Left forelimb (tissue), 1 donor: ENCODE measurements around the gene PRAMEF2.
"Not testable (repeated sequence)": the region's sequence is repeated elsewhere in the genome, so short reads cannot be mapped to it uniquely, and the experiment has no call there.

Experiments used
- DNase-seq: peaks from one replicate; pipeline ENCODE4 v3.0.0-alpha.2; 2018; ENCODE audit warnings: low spot score

PRAMEF2 gene

GRCh38 chr1:12856786-12857185 lies at the start of gene PRAMEF2:
Gene PRAMEF2, plus strand, starts transcription at chr1:12857086. Its CDS starts 1,924 bp downstream, at chr1:12859010.
- not testable (repeated sequence) for DNase-seq

GRCh38 chr1:12809933-12810332 lies 47.0 kb upstream of the PRAMEF2 start:
- no peak for DNase-seq

GRCh38 chr1:12810691-12811408 lies 46.0 kb upstream of the PRAMEF2 start:
- DNase-seq = no peak

- no peak for DNase-seq
Measured at GRCh38 chr1:12811409-12811784, 45.5 kb upstream of the PRAMEF2 start.

- not testable (repeated sequence) for DNase-seq
Measured at GRCh38 chr1:12819061-12819460, 37.8 kb upstream of the PRAMEF2 start.

- DNase-seq = not testable (repeated sequence)
Measured at GRCh38 chr1:12831310-12831709, 25.6 kb upstream of the PRAMEF2 start, which contains the start of gene PRAMEF11. Gene PRAMEF11, minus strand, starts transcription at chr1:12831410. Its CDS starts 2,621 bp downstream, at chr1:12828789.

GRCh38 chr1:12833251-12833650 lies 23.6 kb upstream of the PRAMEF2 start:
- not testable (repeated sequence) for DNase-seq

GRCh38 chr1:12848620-12849019 lies 8.3 kb upstream of the PRAMEF2 start, which contains the start of gene HNRNPCL1:
Gene HNRNPCL1, minus strand, starts transcription at chr1:12848720. Its CDS starts 431 bp downstream, at chr1:12848289.
- DNase-seq = not testable (repeated sequence)

GRCh38 chr1:12851779-12852178 lies 5.1 kb upstream of the PRAMEF2 start:
- DNase-seq = no peak

- not testable (repeated sequence) for DNase-seq
Measured at GRCh38 chr1:12863131-12863880, 6.4 kb downstream of the PRAMEF2 start.

GRCh38 chr1:12878453-12878852 lies 21.6 kb downstream of the PRAMEF2 start:
- not testable (repeated sequence) for DNase-seq

- not testable (repeated sequence) for DNase-seq
Measured at GRCh38 chr1:12886101-12886500, 29.2 kb downstream of the PRAMEF2 start, which contains the start of gene PRAMEF4. Gene PRAMEF4, minus strand, starts transcription at chr1:12886201. Its CDS starts 2,807 bp downstream, at chr1:12883394.

- DNase-seq = not testable (repeated sequence)
Measured at GRCh38 chr1:12898170-12898569, 41.3 kb downstream of the PRAMEF2 start, which contains the start of gene PRAMEF10. Gene PRAMEF10, minus strand, starts transcription at chr1:12898270. Its CDS starts 2,423 bp downstream, at chr1:12895847.

- not testable (repeated sequence) for DNase-seq
Measured at GRCh38 chr1:12899186-12899585, 42.3 kb downstream of the PRAMEF2 start.

- not testable (repeated sequence) for DNase-seq
Measured at GRCh38 chr1:12903793-12904572, 47.1 kb downstream of the PRAMEF2 start.
